Measurements from ENCODE around the gene SLC66A2. TPM values are rescaled to one million over a fixed set of nuclear protein-coding genes. Genes with fewer than 3 reads are reported as not detected.
A peak's percentile ranks its signal among the peaks of the same experiment; 100 is the strongest.

Gene SLC66A2
- total and polyA plus RNA-seq, 2 of the 13 experiments (the other 11 are each of a cell fraction or from before 2014, with no cell fraction given), result 33.5 to 41.9 TPM

DNA sequence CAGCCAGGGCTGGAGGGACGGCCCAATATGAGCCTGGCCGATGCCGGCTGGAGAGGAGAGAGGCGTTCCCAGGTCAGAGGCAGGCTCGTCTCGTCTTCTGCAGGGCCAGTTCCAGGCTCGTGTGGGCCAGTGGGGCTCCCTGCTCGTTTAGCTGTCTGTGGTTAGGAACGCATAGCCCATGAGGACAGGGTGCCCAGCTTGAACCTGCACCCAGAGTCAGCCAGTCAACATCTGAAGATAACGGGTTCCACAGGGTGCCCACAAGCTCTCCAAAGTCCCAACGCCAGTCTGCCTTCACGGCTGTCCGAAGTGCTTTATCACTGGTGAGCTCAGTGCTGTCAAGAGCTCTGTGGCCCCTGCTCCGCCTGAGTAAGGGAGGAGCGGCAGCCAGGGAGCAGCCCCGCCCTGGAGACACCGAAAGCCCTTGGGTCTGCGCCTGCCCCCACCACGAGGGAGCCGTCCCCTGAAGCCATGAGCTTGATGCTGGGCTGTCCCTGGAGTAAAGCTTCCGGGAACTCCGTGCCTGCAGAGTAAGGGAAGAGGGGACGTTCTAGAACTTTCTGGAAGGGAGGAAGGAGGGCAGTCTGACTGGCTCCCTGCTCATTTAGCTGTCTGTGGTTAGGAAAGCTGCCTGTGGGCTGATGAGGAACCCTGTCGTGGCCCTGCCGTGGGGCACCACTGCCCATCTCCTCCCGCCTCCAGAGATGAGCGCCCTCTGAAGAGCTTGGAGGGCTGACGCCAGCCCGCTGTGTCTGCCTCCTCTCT, 10.3 kb upstream of the SLC66A2 start (continued):
- no peak for TF ChIP-seq TOPORS (CRISPR knock-in tag; IDR thresholded peaks at IDR 0.05)
- TF ChIP-seq, protein P1, sequence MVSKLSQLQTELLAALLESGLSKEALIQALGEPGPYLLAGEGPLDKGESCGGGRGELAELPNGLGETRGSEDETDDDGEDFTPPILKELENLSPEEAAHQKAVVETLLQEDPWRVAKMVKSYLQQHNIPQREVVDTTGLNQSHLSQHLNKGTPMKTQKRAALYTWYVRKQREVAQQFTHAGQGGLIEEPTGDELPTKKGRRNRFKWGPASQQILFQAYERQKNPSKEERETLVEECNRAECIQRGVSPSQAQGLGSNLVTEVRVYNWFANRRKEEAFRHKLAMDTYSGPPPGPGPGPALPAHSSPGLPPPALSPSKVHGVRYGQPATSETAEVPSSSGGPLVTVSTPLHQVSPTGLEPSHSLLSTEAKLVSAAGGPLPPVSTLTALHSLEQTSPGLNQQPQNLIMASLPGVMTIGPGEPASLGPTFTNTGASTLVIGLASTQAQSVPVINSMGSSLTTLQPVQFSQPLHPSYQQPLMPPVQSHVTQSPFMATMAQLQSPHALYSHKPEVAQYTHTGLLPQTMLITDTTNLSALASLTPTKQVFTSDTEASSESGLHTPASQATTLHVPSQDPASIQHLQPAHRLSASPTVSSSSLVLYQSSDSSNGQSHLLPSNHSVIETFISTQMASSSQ (IDR thresholded peaks at IDR 0.05; ENCODE audit: low read depth), result no peak
- TF ChIP-seq, protein P1 (CRISPR knock-in tag; IDR thresholded peaks at IDR 0.05; ENCODE audit: borderline replicate concordance), result no peak
- no peak for TF ChIP-seq ZNF230 (CRISPR knock-in tag; IDR thresholded peaks at IDR 0.05)
- 0 out of 2 replicates have a peak, but pooled peaks have one; percentile 25 for TF ChIP-seq CBX5 (CRISPR knock-in tag; IDR thresholded peaks at IDR 0.05; ENCODE audit: borderline replicate concordance)
- TF ChIP-seq DNMT1 (CRISPR knock-in tag; IDR thresholded peaks at IDR 0.05), result no peak
- TF ChIP-seq, protein P2, sequence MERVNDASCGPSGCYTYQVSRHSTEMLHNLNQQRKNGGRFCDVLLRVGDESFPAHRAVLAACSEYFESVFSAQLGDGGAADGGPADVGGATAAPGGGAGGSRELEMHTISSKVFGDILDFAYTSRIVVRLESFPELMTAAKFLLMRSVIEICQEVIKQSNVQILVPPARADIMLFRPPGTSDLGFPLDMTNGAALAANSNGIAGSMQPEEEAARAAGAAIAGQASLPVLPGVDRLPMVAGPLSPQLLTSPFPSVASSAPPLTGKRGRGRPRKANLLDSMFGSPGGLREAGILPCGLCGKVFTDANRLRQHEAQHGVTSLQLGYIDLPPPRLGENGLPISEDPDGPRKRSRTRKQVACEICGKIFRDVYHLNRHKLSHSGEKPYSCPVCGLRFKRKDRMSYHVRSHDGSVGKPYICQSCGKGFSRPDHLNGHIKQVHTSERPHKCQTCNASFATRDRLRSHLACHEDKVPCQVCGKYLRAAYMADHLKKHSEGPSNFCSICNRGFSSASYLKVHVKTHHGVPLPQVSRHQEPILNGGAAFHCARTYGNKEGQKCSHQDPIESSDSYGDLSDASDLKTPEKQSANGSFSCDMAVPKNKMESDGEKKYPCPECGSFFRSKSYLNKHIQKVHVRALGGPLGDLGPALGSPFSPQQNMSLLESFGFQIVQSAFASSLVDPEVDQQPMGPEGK (CRISPR knock-in tag; IDR thresholded peaks at IDR 0.05), result peak; percentile 60
- TF ChIP-seq RXRB (CRISPR knock-in tag; IDR thresholded peaks at IDR 0.05; ENCODE audit: borderline replicate concordance), result no peak
- no peak for TF ChIP-seq TAF15 (IDR thresholded peaks at IDR 0.05; ENCODE audit: low read depth, low read length, poor library complexity, severe bottlenecking)
- TF ChIP-seq, protein P3, sequence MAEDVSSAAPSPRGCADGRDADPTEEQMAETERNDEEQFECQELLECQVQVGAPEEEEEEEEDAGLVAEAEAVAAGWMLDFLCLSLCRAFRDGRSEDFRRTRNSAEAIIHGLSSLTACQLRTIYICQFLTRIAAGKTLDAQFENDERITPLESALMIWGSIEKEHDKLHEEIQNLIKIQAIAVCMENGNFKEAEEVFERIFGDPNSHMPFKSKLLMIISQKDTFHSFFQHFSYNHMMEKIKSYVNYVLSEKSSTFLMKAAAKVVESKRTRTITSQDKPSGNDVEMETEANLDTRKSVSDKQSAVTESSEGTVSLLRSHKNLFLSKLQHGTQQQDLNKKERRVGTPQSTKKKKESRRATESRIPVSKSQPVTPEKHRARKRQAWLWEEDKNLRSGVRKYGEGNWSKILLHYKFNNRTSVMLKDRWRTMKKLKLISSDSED (CRISPR knock-in tag; IDR thresholded peaks at IDR 0.05), result no peak
- TF ChIP-seq, protein P4, sequence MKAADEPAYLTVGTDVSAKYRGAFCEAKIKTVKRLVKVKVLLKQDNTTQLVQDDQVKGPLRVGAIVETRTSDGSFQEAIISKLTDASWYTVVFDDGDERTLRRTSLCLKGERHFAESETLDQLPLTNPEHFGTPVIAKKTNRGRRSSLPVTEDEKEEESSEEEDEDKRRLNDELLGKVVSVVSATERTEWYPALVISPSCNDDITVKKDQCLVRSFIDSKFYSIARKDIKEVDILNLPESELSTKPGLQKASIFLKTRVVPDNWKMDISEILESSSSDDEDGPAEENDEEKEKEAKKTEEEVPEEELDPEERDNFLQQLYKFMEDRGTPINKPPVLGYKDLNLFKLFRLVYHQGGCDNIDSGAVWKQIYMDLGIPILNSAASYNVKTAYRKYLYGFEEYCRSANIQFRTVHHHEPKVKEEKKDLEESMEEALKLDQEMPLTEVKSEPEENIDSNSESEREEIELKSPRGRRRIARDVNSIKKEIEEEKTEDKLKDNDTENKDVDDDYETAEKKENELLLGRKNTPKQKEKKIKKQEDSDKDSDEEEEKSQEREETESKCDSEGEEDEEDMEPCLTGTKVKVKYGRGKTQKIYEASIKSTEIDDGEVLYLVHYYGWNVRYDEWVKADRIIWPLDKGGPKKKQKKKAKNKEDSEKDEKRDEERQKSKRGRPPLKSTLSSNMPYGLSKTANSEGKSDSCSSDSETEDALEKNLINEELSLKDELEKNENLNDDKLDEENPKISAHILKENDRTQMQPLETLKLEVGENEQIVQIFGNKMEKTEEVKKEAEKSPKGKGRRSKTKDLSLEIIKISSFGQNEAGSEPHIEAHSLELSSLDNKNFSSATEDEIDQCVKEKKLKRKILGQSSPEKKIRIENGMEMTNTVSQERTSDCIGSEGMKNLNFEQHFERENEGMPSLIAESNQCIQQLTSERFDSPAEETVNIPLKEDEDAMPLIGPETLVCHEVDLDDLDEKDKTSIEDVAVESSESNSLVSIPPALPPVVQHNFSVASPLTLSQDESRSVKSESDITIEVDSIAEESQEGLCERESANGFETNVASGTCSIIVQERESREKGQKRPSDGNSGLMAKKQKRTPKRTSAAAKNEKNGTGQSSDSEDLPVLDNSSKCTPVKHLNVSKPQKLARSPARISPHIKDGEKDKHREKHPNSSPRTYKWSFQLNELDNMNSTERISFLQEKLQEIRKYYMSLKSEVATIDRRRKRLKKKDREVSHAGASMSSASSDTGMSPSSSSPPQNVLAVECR (CRISPR knock-in tag; IDR thresholded peaks at IDR 0.05; ENCODE audit: borderline replicate concordance), result peak; percentile 34; the same call in 1 of the 2 replicates
- TF ChIP-seq RFX5 (IDR thresholded peaks at IDR 0.05; ENCODE audit: low read depth, low read length), result no peak
- TF ChIP-seq, protein P5, sequence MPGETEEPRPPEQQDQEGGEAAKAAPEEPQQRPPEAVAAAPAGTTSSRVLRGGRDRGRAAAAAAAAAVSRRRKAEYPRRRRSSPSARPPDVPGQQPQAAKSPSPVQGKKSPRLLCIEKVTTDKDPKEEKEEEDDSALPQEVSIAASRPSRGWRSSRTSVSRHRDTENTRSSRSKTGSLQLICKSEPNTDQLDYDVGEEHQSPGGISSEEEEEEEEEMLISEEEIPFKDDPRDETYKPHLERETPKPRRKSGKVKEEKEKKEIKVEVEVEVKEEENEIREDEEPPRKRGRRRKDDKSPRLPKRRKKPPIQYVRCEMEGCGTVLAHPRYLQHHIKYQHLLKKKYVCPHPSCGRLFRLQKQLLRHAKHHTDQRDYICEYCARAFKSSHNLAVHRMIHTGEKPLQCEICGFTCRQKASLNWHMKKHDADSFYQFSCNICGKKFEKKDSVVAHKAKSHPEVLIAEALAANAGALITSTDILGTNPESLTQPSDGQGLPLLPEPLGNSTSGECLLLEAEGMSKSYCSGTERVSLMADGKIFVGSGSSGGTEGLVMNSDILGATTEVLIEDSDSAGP (CRISPR knock-in tag; IDR thresholded peaks at IDR 0.05; ENCODE audit: borderline replicate concordance), result 0 out of 2 replicates have a peak, but pooled peaks have one; percentile 30
- TF ChIP-seq ATF7-NPFF (CRISPR knock-in tag; IDR thresholded peaks at IDR 0.05; ENCODE audit: low read depth), result peak; percentile 30; the same call in 1 of the 2 replicates
